ENCODE results near the gene PREX1. TPM values are rescaled to one million over a fixed set of nuclear protein-coding genes. Genes with fewer than 3 reads are reported as not detected.
"Not testable (repeated sequence)": the region's sequence is repeated elsewhere in the genome, so short reads cannot be mapped to it uniquely, and the experiment has no call there.

Gene PREX1
- total RNA-seq, 2 experiments from 2014 or later, result 130 to 156 TPM

DNA sequence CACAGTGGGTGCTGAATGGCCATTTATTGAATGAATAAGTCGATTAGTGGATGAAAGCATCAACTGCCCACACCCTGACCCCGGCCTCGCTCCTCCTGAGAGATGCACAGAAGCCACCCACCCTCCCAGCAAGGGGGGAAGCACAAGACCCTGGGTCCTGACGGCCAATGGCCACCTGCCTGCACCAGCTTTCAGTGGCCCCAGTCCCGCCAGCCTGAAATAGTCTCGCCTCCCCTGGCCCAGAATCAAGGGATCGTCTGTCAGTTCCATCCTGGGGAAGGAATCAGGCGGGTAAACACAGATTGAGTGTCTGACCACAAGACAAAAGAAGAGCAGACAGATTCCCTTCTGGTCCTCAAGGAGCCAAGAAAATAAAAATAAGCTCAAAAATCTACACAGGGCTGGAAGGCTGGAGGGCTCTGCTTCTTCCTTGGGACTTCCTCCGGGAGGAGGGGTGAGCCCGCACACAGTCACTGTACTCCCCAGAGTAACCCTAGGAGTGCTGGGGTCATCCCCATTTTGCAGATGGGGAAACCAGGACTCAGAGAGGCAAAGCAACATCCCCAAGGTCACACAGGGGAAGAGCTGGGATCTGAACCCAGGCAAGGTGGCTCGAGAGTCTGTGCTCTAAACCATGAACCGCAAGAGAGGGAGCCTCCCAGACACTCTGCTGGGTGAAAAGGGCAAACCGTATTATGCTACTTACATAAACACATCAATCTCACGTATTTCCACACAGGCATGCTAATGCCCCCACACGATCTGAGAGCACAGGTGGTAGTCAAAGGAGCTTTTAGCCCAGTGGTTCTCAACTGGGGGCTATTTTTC lies 7.8 kb downstream of the PREX1 start:
- Mint-ChIP-seq H3K27me3 (no peaks in the 10 kb centered on the region), H3K4me1 (peaks cover 100% of the 10 kb centered on the region), H3K36me3 (peaks cover 58% of the 10 kb centered on the region), H3K9me3 (ENCODE audit: low read depth) (no peaks in the 10 kb centered on the region), H3K4me3 (peak overlapping the region; percentile 54), H3K27ac (peak overlapping the region; percentile 98)
- ATAC-seq (no peak), DNase-seq (no peak)
- CTCF ChIA-PET, result no interaction called here

DNA sequence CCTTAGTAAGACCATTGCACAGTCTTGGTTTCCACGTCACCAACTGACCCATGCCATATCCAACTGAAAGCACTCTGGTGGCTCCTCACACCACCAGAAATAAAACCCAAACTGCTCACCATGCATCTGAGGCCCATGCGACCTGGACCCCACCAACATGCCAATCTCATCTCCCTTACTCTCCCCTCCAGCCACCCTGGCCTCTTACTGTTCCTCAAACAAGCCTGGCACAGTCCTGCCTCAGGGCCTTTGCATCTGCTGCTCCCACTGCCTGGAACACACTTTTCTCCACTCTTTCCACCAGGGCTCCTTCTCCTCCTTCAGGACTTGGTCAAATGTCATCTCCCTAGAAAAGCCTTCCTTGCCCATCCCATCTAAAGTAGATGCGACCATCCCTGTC lies 8.7 kb downstream of the PREX1 start:
- CTCF ChIA-PET, result interaction anchor here (1.1 to 2.1 kb wide), 3 partner anchors 29 to 162 kb away, joined by 3 to 5 read pairs (median 5); no protein-coding TSS in a partner anchor
- Mint-ChIP-seq H3K27me3 (no peaks in the 10 kb centered on the region), H3K36me3 (peaks cover 56% of the 10 kb centered on the region), H3K4me1 (peaks cover 95% of the 10 kb centered on the region), H3K27ac (peak overlapping the region; percentile 98), H3K4me3 (peak overlapping the region; percentile 58), H3K9me3 (ENCODE audit: low read depth) (no peaks in the 10 kb centered on the region)
- ATAC-seq (no peak), DNase-seq (no peak)

DNA sequence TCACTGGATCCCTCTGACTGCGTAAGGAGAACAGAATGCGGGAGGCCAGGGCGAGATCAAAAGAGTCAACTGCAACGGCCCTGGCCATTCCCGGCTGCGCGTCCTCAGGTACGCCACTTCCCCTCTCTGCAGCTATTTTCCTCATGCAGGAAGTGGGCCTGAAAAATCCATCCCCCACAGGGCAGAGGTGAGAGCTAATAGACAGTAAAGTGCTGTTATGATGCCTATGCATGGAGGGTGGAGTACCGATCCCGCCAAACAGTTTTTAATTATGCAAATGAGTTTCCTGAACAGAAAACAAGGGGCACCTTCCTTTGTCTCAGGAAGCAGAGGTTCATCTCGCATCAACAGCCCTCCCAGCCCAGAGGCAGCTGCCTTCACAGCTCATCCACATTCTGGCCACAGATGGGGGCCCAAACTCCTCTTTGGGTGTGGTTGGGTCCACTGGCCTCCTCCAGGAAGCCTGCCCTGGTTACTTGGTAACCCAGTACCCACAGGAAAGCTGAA lies 9.3 kb downstream of the PREX1 start:
- Mint-ChIP-seq H3K36me3 (peaks cover 53% of the 10 kb centered on the region), H3K27ac (peak overlapping the region; percentile 98), H3K4me3 (peak overlapping the region; percentile 58), H3K27me3 (no peaks in the 10 kb centered on the region), H3K4me1 (peaks cover 89% of the 10 kb centered on the region), H3K9me3 (ENCODE audit: low read depth) (no peaks in the 10 kb centered on the region)
- ATAC-seq (peak; percentile 72), DNase-seq (peak; percentile 87)
- CTCF ChIA-PET, result interaction anchor here (0.5 to 2.1 kb wide), 4 partner anchors 29 to 189 kb away, joined by 3 to 5 read pairs (median 4); no protein-coding TSS in a partner anchor

DNA sequence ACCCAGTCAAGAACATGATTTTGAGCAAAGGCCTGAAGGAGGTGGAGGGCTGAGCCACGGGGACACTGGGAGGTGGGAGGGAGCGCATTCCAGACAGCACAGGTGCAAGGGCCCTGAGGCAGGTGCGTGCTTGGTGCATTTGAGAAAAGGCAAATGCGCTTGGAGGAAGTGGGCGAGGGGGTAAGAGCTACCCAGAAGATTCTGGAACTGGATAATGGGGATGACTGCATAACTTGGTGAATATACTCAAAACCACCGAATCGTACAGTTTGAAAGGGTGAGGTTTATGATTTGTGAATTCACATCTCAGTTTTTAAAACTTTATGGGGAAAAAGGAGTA lies 9.8 kb downstream of the PREX1 start:
- peak overlapping the region; percentile 98 for H3K27ac Mint-ChIP-seq
- no peaks in the 10 kb centered on the region for H3K27me3 Mint-ChIP-seq
- CTCF ChIA-PET, result interaction anchor here (0.5 to 2.1 kb wide), 5 partner anchors 9 to 189 kb away, joined by 3 to 5 read pairs (median 4); no protein-coding TSS in a partner anchor
- H3K9me3 Mint-ChIP-seq (ENCODE audit: low read depth), result no peaks in the 10 kb centered on the region
- DNase-seq (no peak), ATAC-seq (no peak)
- H3K4me3 Mint-ChIP-seq, result peak overlapping the region; percentile 58
- peaks cover 84% of the 10 kb centered on the region for H3K4me1 Mint-ChIP-seq
- peaks cover 52% of the 10 kb centered on the region for H3K36me3 Mint-ChIP-seq

DNA sequence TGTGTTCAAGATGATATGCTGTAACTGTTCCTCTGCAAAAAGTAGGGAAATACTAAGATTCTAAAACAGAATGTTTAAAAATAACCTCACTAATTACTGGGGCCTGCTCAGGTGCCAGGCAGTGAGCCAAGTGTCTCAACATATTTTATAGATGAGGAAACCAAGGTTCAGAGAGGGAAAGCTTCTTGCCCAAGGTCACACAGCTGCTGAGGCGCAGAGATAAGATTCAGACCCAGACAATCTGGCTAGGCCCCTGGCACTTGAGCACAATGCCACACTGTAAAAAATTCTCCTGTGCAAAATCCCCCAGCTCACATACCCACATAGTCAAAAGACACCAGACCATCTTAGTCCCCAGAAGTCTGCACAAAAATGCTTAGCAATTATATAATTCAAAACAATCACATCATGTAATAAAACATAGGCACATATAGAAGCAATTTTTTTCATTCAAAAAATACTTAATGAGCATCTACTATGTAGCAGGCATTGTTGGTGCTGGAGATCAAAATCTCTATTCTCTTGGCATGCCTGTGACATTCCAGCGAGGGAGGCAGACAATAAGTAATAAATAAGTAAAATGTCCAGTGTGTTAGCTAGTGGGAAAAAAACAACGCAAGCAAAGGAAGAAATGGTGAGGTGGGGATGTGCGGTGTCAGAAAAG lies 10.3 kb downstream of the PREX1 start:
- peak overlapping the region; percentile 98 for H3K27ac Mint-ChIP-seq
- CTCF ChIA-PET, result interaction anchor here (1.1 to 2.1 kb wide), 3 partner anchors 10 to 34 kb away, joined by 3 to 5 read pairs (median 5); no protein-coding TSS in a partner anchor

DNA sequence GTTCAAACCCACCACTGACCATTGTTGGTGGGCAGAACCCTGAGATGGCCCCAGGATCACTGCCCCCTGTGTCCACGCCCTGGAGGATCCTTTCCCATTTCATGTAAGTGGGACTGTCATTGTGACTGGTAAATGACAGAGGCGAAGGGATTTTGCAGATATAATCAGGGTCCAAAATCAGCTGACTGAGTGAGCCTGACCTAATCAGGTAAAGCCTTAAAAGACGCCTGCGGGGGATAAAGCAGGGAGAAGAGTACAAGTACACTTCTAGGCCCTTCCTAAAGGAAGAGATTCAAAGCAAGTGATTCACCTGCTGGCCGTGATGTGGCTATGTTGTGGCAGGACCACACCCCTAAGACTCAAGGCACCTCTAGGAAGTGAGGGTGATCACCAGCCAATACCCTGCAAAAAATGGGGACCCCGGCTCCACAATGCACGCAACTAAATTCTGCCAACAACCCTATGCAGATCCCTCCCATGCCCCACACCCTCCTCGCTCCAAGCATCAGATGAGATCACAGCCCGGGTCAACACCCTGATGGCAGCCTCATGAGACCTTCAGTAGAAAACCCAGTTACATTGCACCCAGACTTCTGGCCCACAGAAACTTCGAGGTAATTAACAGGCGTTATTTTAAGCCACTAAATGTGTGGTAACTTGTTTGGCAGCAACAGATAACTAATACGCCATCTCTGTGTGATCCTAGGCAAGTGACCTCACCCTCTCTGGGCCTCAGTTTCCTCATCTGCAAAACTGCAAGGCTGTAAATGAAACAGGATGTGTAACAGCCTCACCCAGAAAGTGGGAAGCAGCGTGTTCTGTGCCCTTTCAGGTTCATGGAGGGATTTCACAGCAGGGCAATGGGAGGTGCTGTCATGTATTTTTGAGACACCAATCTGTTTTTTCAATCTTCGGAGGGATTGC lies 11.3 kb downstream of the PREX1 start:
- no peaks in the 10 kb centered on the region for H3K9me3 Mint-ChIP-seq (ENCODE audit: low read depth)
- H3K36me3 Mint-ChIP-seq, result peaks cover 45% of the 10 kb centered on the region
- peak overlapping the region; percentile 2 for H3K4me3 Mint-ChIP-seq
- CTCF ChIA-PET, result interaction anchor here (1.1 to 2.1 kb wide), 2 partner anchors 11 to 27 kb away, joined by 3 to 5 read pairs; no protein-coding TSS in a partner anchor
- H3K27ac Mint-ChIP-seq, result peak overlapping the region; percentile 98
- peaks cover 74% of the 10 kb centered on the region for H3K4me1 Mint-ChIP-seq
- DNase-seq (no peak), ATAC-seq (no peak)
- H3K27me3 Mint-ChIP-seq, result no peaks in the 10 kb centered on the region

More for the DNA sequence above, 10.3 kb downstream of the PREX1 start:
- Mint-ChIP-seq H3K4me1 (peaks cover 79% of the 10 kb centered on the region), H3K27me3 (no peaks in the 10 kb centered on the region), H3K36me3 (peaks cover 49% of the 10 kb centered on the region), H3K4me3 (peak overlapping the region; percentile 58), H3K9me3 (ENCODE audit: low read depth) (no peaks in the 10 kb centered on the region)
- ATAC-seq (no peak), DNase-seq (no peak)

DNA sequence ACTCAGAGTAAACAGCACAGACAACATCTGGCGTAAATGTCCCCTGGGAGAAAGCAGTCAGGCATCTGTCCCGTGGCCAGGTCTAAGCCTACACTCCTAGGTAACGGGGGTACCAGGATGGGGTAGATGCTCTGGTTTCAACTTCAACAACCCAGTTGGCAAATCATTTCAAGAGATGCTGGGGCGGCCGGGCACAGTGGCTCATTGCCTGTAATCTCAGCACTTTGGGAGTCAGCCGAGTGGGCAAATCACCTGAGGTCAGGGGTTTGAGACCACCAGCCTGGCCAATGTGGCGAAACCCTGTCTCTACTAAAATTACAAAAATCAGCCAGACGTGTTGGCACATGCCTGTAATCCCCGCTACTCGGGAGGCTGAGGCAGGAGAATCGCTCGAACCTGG lies 12.3 kb downstream of the PREX1 start:
- CTCF ChIA-PET, result no interaction called here
- no peak overlapping the region for H3K4me3 Mint-ChIP-seq
- no peak overlapping the region for H3K27ac Mint-ChIP-seq

DNA sequence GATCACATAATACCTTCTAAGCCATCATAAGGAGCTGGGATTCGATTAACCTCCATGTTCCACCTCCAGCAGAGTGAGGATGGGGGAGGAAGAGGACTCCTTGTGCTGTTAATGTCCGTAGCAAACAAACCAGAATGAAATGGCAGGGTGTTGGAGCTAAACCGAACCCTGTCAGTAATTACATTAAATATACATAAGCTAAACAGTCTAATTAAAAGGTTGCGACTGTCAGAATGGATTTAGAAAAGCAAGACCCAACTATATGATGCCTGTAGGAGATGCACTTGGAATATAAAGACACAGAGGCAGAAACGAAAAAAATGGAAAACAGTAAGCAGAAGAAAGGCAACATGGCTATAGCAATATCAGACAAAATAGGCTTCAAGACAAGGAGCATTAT lies 13.2 kb downstream of the PREX1 start:
- Mint-ChIP-seq H3K36me3 (peaks cover 44% of the 10 kb centered on the region), H3K4me1 (peaks cover 65% of the 10 kb centered on the region), H3K27ac (no peak overlapping the region), H3K9me3 (ENCODE audit: low read depth) (no peaks in the 10 kb centered on the region), H3K4me3 (no peak overlapping the region), H3K27me3 (no peaks in the 10 kb centered on the region)
- DNase-seq (no peak), ATAC-seq (no peak)
- CTCF ChIA-PET, result interaction anchor here (0.6 to 0.9 kb wide), 2 partner anchors 76 to 91 kb away, joined by 3 read pairs; no protein-coding TSS in a partner anchor

More for the DNA sequence above, 12.3 kb downstream of the PREX1 start:
- Mint-ChIP-seq H3K27me3 (no peaks in the 10 kb centered on the region), H3K36me3 (peaks cover 47% of the 10 kb centered on the region), H3K9me3 (ENCODE audit: low read depth) (no peaks in the 10 kb centered on the region), H3K4me1 (peaks cover 69% of the 10 kb centered on the region)
- ATAC-seq, result no peak
- DNase-seq, result no peak

DNA sequence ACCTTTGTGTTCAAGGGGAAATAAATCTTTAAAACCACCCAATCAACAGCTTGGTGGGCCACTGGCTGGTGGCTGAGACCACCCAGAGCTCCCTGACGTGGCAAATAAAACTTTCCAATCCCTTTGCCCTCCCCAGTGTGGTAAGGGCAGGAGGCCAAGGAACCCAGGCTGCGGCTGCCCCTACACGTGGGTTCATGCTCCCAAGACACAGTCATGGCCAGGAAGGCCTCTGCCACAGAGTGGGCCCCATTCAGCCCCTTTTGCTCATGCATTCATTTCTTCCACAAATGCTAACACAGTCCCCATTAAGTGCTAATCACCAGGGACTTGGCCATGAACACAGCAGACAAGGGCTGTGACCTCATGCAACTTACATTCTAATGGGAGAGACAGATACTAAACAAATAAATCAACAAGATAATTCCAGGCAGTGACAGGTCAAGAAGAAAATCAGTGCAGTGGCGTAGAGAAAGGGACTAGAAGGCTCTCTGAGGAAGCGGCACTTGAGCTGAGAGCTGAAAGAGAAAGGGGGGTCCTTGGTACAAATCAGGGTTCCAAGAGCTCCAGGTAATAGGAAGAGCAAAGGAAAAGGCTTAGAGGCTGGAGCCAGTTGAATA lies 13.8 kb downstream of the PREX1 start:
- no peak overlapping the region for H3K4me3 Mint-ChIP-seq
- no peak overlapping the region for H3K27ac Mint-ChIP-seq
- H3K27me3 Mint-ChIP-seq, result no peaks in the 10 kb centered on the region
- DNase-seq, result no peak
- CTCF ChIA-PET, result interaction anchor here (0.6 to 1.6 kb wide), 3 partner anchors 18 to 91 kb away, joined by 3 to 6 read pairs (median 3); no protein-coding TSS in a partner anchor
- H3K36me3 Mint-ChIP-seq, result peaks cover 45% of the 10 kb centered on the region
- ATAC-seq, result no peak
- H3K9me3 Mint-ChIP-seq (ENCODE audit: low read depth), result no peaks in the 10 kb centered on the region
- peaks cover 63% of the 10 kb centered on the region for H3K4me1 Mint-ChIP-seq

DNA sequence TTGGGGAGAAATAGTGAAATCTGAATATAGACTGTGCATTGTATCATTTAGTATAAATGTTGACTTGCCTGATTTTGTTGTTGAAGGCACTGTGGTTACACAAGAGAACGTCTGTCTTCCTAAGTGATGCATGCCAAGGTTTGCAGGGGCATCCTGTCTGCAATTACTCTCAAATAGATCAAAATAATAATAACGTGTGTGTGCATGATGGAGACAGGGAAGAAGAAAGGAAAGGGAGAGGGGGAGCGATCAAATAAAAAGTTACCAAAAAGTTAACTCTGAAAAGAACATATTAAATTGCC lies 14.4 kb downstream of the PREX1 start:
- Mint-ChIP-seq H3K4me1 (peaks cover 63% of the 10 kb centered on the region), H3K36me3 (peaks cover 48% of the 10 kb centered on the region)

DNA sequence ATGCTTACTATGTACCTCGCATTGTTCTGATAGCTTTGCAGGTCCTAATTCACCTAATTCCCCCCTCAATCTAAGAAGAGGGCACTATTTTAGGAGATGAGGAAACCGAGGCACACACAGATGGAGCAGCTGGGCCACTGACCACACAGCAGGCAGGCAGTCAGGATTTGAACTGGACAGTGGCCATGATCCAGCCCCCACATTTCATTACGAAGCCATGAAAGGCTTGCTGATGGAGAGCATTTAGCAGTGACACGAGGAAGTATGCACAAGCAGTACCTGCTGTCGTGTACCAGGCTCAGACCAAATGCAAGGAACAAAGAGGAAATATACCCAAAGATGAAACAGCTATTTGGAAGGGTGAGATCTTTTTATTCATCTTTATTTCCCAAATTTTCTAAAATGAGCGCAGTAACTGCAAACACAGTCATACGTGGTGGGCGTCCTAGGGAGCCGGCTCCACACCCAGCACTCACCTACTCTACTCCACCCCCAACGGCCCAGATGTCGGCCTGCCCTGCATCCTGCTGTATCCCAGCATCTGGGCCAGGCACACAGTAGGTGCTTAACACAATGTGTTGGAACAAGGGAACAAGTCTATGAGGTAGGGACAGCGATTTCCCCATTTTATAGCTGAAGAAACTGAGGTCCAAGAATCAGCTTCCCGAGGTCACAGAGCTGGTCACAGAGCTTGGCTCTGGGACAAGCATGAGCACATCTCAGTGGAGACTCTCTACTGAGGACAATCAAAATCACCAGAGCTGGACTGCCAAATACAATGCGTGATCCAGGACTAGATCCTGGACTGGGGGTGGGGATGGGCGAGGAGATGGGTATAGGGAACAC lies 15.0 kb downstream of the PREX1 start:
- CTCF ChIA-PET, result interaction anchor here (1.6 kb wide), 1 partner anchor 17 kb away, joined by 6 read pairs; no protein-coding TSS in a partner anchor
- H3K27ac Mint-ChIP-seq, result no peak overlapping the region
- peaks cover 49% of the 10 kb centered on the region for H3K36me3 Mint-ChIP-seq
- H3K27me3 Mint-ChIP-seq, result no peaks in the 10 kb centered on the region
- no peak for ATAC-seq
- no peak overlapping the region for H3K4me3 Mint-ChIP-seq
- DNase-seq, result no peak
- H3K9me3 Mint-ChIP-seq (ENCODE audit: low read depth), result peaks cover 3% of the 10 kb centered on the region
- H3K4me1 Mint-ChIP-seq, result peaks cover 57% of the 10 kb centered on the region

More for the DNA sequence above, 14.4 kb downstream of the PREX1 start:
- DNase-seq (no peak), ATAC-seq (no peak)
- Mint-ChIP-seq H3K27me3 (no peaks in the 10 kb centered on the region), H3K9me3 (ENCODE audit: low read depth) (peaks cover 3% of the 10 kb centered on the region), H3K27ac (no peak overlapping the region), H3K4me3 (no peak overlapping the region)
- CTCF ChIA-PET, result interaction anchor here (1.6 kb wide), 1 partner anchor 17 kb away, joined by 6 read pairs; no protein-coding TSS in a partner anchor

DNA sequence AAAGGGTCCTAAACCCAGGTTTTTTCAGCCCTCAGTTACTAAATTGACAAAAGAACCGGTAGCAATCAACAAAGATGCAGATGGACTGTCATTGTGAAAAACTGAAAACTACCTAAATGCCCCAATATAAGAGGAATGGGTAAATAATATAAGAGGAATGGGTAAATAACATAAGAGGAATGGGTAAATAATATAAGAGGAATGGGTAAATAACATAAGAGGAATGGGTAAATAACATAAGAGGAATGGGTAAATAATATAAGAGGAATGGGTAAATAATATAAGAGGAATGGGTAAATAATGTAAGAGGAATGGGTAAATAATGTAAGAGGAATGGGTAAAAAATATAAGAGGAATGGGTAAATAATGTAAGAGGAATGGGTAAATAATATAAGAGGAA lies 15.7 kb downstream of the PREX1 start:
- ATAC-seq; CTCF ChIA-PET; H3K9me3 Mint-ChIP-seq (ENCODE audit: low read depth); DNase-seq; H3K4me3 Mint-ChIP-seq; H3K27me3 Mint-ChIP-seq; H3K27ac Mint-ChIP-seq: not testable (repeated sequence)
- Mint-ChIP-seq H3K4me1 (peaks cover 50% of the 10 kb centered on the region), H3K36me3 (peaks cover 50% of the 10 kb centered on the region)

All from activated CD8-positive, alpha-beta memory T cell treated with anti-CD3 and anti-CD28 coated beads, Interleukin-2, amount 10 ng/mL, durations not matched to agents 7 days and 5 days (primary cell).